ENCODE results near the gene GJC1. TPM values are rescaled to one million over a fixed set of nuclear protein-coding genes. Genes with fewer than 3 reads are reported as not detected.
A peak's percentile ranks its signal among the peaks of the same experiment; 100 is the strongest.

The GJC1 gene
- total RNA-seq, 1 donor from 2014 or later, result 76.9 TPM

DNA sequence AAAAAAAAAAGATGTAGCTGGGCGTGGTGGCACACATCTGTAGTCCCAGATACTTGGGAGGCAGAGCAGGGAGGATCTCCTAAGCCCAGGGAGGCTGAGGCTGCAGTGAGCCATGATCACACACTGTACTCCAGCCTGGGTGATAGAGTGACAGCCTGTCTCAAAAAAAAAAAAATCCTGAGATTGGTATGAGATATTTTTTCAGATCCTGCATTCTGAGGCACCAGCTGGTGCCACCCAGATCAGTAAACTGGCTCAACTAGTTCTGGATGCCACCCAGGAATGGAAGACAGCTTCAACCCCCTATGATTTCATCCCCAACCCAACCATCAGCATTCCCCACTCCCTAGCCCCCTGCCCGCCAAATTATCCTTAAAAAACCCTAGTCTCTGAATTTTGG lies 7.1 kb upstream of the GJC1 start:
- H3K9me3 Mint-ChIP-seq, result no peaks in the 10 kb centered on the region
- no peak for DNase-seq (ENCODE audit: low spot score)

DNA sequence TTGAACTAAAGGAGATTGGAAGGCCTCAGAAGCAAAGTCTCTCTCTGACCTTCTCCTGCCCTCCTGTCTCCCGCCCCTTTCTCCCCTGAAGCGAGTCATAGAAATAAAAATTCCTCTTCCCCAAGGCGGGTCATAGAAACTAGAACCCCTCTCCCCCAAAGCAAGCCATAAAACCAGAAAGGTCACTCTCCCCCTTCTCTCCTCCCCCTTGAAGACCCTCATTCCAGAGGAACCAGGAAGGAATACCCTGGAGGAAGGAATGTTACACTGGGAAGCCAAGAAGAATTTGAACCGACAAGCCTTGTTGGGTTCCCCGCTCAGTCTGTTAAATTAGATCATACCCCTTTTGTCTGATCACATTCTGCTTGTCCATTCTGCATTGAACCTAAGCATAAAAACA lies 2.7 kb upstream of the GJC1 start:
- H3K4me3 Mint-ChIP-seq, result peak overlapping the region; percentile 8
- H3K4me2 ChIP-seq, result no peak overlapping the region
- peaks cover 23% of the 10 kb centered on the region for H3F3A ChIP-seq (ENCODE audit: low read depth)
- no peaks in the 10 kb centered on the region for H3K27me3 ChIP-seq
- no peaks in the 10 kb centered on the region for H3K9me3 Mint-ChIP-seq
- DNase-seq (ENCODE audit: low spot score), result peak; percentile 32
- peaks cover 9% of the 10 kb centered on the region for H3K27me3 Mint-ChIP-seq (ENCODE audit: insufficient read depth, low read depth)
- peaks cover 17% of the 10 kb centered on the region for H3K4me1 ChIP-seq
- no peak overlapping the region for H3K9ac ChIP-seq
- no peak overlapping the region for H3K27ac Mint-ChIP-seq
- no peak overlapping the region for H3K4me3 ChIP-seq
- TF ChIP-seq CTCF (IDR thresholded peaks at IDR 0.05) (peak; percentile 27), EZH2phosphoT487 (IDR thresholded peaks at IDR 0.05) (no peak), EZH2 (IDR thresholded peaks at IDR 0.05) (no peak)
- H3K79me2 ChIP-seq (ENCODE audit: low read depth), result peaks cover 28% of the 10 kb centered on the region
- H4K20me1 ChIP-seq (ENCODE audit: low read depth), result peaks cover 12% of the 10 kb centered on the region
- H3K9me3 ChIP-seq (ENCODE audit: low read depth), result no peaks in the 10 kb centered on the region
- H3K4me1 Mint-ChIP-seq, result peaks cover 22% of the 10 kb centered on the region
- H3K36me3 ChIP-seq, result no peaks in the 10 kb centered on the region
- H3K36me3 Mint-ChIP-seq, result no peaks in the 10 kb centered on the region
- no peak overlapping the region for H3K27ac ChIP-seq
- peak overlapping the region; percentile 19 for H2AFZ ChIP-seq (replicated peaks)

More for the DNA sequence above, 7.1 kb upstream of the GJC1 start:
- peaks cover 7% of the 10 kb centered on the region for H3K27me3 Mint-ChIP-seq (ENCODE audit: insufficient read depth, low read depth)
- no peak overlapping the region for H3K4me3 Mint-ChIP-seq
- Histone ChIP-seq H3K27ac (no peak overlapping the region), H3K27me3 (no peaks in the 10 kb centered on the region), H3K4me3 (no peak overlapping the region), H3K9me3 (ENCODE audit: low read depth) (no peaks in the 10 kb centered on the region), H3K36me3 (no peaks in the 10 kb centered on the region), H2AFZ (replicated peaks) (no peak overlapping the region), H3K79me2 (ENCODE audit: low read depth) (no peaks in the 10 kb centered on the region), H4K20me1 (ENCODE audit: low read depth) (no peaks in the 10 kb centered on the region), H3F3A (ENCODE audit: low read depth) (no peaks in the 10 kb centered on the region), H3K4me1 (peaks cover 3% of the 10 kb centered on the region), H3K9ac (no peak overlapping the region), H3K4me2 (no peak overlapping the region)
- peaks cover 9% of the 10 kb centered on the region for H3K4me1 Mint-ChIP-seq
- H3K27ac Mint-ChIP-seq, result no peak overlapping the region
- no peak for TF ChIP-seq EZH2phosphoT487 (IDR thresholded peaks at IDR 0.05)
- TF ChIP-seq EZH2 (IDR thresholded peaks at IDR 0.05), result no peak
- no peak for TF ChIP-seq CTCF (IDR thresholded peaks at IDR 0.05)
- H3K36me3 Mint-ChIP-seq, result no peaks in the 10 kb centered on the region

- peak overlapping the region; percentile 97 for H3K4me2 ChIP-seq
- H3K9me3 ChIP-seq (ENCODE audit: low read depth), result no peaks in the 10 kb centered on the region
- Mint-ChIP-seq H3K4me1 (peaks cover 33% of the 10 kb centered on the region), H3K27me3 (ENCODE audit: insufficient read depth, low read depth) (peaks cover 11% of the 10 kb centered on the region), H3K9me3 (no peaks in the 10 kb centered on the region), H3K36me3 (no peaks in the 10 kb centered on the region), H3K4me3 (peak overlapping the region; percentile 73), H3K27ac (peak overlapping the region; percentile 17)
- no peak overlapping the region for H2AFZ ChIP-seq (replicated peaks)
- peaks cover 26% of the 10 kb centered on the region for H4K20me1 ChIP-seq (ENCODE audit: low read depth)
- peaks cover 23% of the 10 kb centered on the region for H3F3A ChIP-seq (ENCODE audit: low read depth)
- no peak for DNase-seq (ENCODE audit: low spot score)
- H3K9ac ChIP-seq, result no peak overlapping the region
- no peaks in the 10 kb centered on the region for H3K27me3 ChIP-seq
- H3K36me3 ChIP-seq, result no peaks in the 10 kb centered on the region
- TF ChIP-seq EZH2 (IDR thresholded peaks at IDR 0.05) (no peak), CTCF (IDR thresholded peaks at IDR 0.05) (no peak), EZH2phosphoT487 (IDR thresholded peaks at IDR 0.05) (no peak)
- no peak overlapping the region for H3K27ac ChIP-seq
- H3K4me3 ChIP-seq, result no peak overlapping the region
- H3K4me1 ChIP-seq, result peaks cover 17% of the 10 kb centered on the region
- H3K79me2 ChIP-seq (ENCODE audit: low read depth), result peaks cover 42% of the 10 kb centered on the region
Observed at GRCh38 chr17:44831371-44831770, 1.3 kb upstream of the GJC1 start.

Data from neural progenitor cell (in vitro differentiated cells).